GM12891 (cell line): ENCODE results near the gene GMDS.

Experiments
- POLR2A ChIP-seq: IDR thresholded peaks from 2 replicates; pipeline ENCODE4 v1.6.1; 2011; ENCODE audit warnings: low read depth, low read length, control low read depth
- TAF1 ChIP-seq: IDR thresholded peaks from 2 replicates; pipeline ENCODE4 v1.6.1; 2011; ENCODE audit warnings: low read depth, low read length, control low read depth

DNA sequence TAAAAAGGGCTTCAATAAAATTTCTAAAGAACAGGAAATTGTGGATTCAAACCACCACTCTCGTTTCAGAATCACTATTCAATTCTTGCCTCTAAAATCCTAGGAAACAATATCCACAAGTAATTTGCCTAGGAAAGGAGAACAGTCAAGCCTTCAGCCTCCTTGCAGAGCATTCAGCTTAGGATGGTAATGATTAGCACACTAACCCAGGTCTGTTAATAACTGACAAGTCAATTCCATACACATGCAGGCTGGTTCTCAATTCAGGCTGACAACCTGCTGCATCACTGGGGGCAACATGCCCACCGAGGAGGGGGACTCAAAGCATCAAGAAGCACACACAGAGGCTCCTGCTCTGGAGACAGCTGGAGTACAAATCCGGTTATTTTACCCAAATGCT, 57.6 kb downstream of the GMDS start:
- no peak for TF ChIP-seq TAF1
- TF ChIP-seq POLR2A: no peak
